CD4-positive, alpha-beta T cell (primary cell): ENCODE results near the gene GUCA1C. TPM values are rescaled to one million over a fixed set of nuclear protein-coding genes. Genes with fewer than 3 reads are reported as not detected.

Source experiments
- ATAC-seq: fragments of 200-7000 bp; cut with Tn5 transposase; one replicate; pipeline ENCODE4 v1.10.0; 2022; ENCODE audit warnings: mild to moderate bottlenecking; ENCODE audit not compliant: poor library complexity
- CTCF ChIA-PET: fragments of 350-600 bp; sonication (Branson Sonifier 250); formaldehyde crosslinking; loops from one replicate; lab custom pipeline; 2021; ENCODE audit warnings: antibody characterized with exemption, inconsistent platforms; lab: Charles Lee
- POLR2A ChIA-PET: fragments of 350-600 bp; sonication (Branson Sonifier 250); formaldehyde crosslinking; loops from one replicate; lab custom pipeline; 2021; ENCODE audit warnings: antibody characterized with exemption, inconsistent platforms; lab: Charles Lee
- DNase-seq, 14 experiments: peaks; one replicate each; pipeline ENCODE4 v3.0.0-alpha.2; 2013 to 2020; ENCODE audit warnings: mixed read lengths in 2 of 14
- H3K27ac ChIP-seq, 2 donors: one replicate each; pipeline versions ENCODE4 v1.5.1 to v1.7.0; 2013; ENCODE audit warnings: low read length in 2 of 2, low read depth in 1 of 2, mild to moderate bottlenecking in 1 of 2
- H3K27me3 ChIP-seq, 2 experiments: 1 replicate in 1 of 2; 2 replicates in 1 of 2; pipeline versions ENCODE4 v1.6.1 to v1.7.0; 2013; ENCODE audit warnings: low read length in 2 of 2, control low read depth in 1 of 2, mild to moderate bottlenecking in 1 of 2, moderate library complexity in 1 of 2; ENCODE audit not compliant: insufficient read depth in 2 of 2, control insufficient read depth in 1 of 2
- H3K36me3 ChIP-seq: one replicate; pipeline ENCODE4 v1.6.1; 2013; ENCODE audit warnings: low read length, control low read depth; ENCODE audit not compliant: insufficient read depth
- H3K4me1 ChIP-seq: one replicate; pipeline ENCODE4 v1.6.1; 2013; ENCODE audit warnings: low read length, control low read depth; ENCODE audit not compliant: insufficient read depth
- H3K4me3 ChIP-seq: one replicate; pipeline ENCODE4 v1.5.1; 2013; ENCODE audit warnings: mild to moderate bottlenecking, low read length, moderate library complexity
- H3K9me3 ChIP-seq, 2 experiments: 1 replicate in 1 of 2; 2 replicates in 1 of 2; pipeline versions ENCODE4 v1.6.1 to v1.7.0; 2013; ENCODE audit warnings: low read length in 2 of 2, mild to moderate bottlenecking in 2 of 2, control low read depth in 1 of 2, moderate library complexity in 1 of 2; ENCODE audit not compliant: control insufficient read depth in 1 of 2, insufficient read depth in 1 of 2
- H3K27ac Mint-ChIP-seq: one replicate; pipeline ENCODE4 v1.8.0; 2020; ENCODE audit warnings: mixed read lengths
- H3K27me3 Mint-ChIP-seq: one replicate; pipeline ENCODE4 v1.8.0; 2021; ENCODE audit warnings: mixed read lengths
- H3K36me3 Mint-ChIP-seq: one replicate; pipeline ENCODE4 v1.8.0; 2021; ENCODE audit warnings: low read depth, mixed read lengths
- H3K4me1 Mint-ChIP-seq: one replicate; pipeline ENCODE4 v1.8.0; 2021; ENCODE audit warnings: low read depth, mixed read lengths
- H3K4me3 Mint-ChIP-seq: one replicate; pipeline ENCODE4 v1.8.0; 2020; ENCODE audit warnings: mild to moderate bottlenecking, mixed read lengths
- H3K9me3 Mint-ChIP-seq: one replicate; pipeline ENCODE4 v1.8.0; 2020; ENCODE audit warnings: mixed read lengths
- intact Hi-C, 2 experiments: fragments of 100-400 bp; cut with DNase I in 1 of 2; cut with micrococcal nuclease in 1 of 2; formaldehyde crosslinking; loops; one replicate each; pipeline versions ENCODE4 v1.15.1 to v1.9.0; 2023 to 2025; cut with DNase I, micrococcal nuclease
- total RNA-seq, 174 experiments: library from RNA in 2 of 174; stranded (reverse) in 2 of 174; gene quantifications; one replicate each; pipeline ENCODE4 v1.2.3 and lab custom pipeline; 2021 to 2026
- TF ChIP-seq, protein P1 (sequence below): fragments of 200-600 bp; IDR thresholded peaks from one replicate; pipeline ENCODE4 v1.8.0; 2022; ENCODE audit warnings: antibody characterized with exemption, mild to moderate bottlenecking

GUCA1C gene
- total RNA-seq, 2 experiments from 2014 or later: not detected

DNA sequence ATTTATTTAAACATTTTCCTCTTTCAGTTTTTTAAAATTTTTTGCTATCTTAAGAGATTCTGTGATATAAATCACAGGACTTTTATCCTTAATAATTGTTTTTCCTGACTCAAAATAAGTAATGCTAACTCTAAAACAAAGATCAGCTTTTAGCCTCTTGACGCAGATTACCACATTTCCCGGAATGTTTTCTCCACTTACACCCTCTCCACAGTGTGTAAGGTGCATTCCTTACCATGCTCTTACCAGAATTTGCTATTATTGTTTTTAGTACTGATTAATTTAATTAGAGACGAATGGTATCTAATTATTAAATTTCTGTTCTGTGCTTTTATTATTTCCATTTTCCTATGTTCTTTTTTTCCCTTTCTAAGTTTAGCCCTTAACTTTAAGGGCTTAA, 34.8 kb downstream of the GUCA1C start:
- no peaks in the 10 kb centered on the region for H3K9me3 ChIP-seq
- no peak overlapping the region for H3K4me3 ChIP-seq
- H3K27me3 Mint-ChIP-seq: no peaks in the 10 kb centered on the region
- intact Hi-C loops: loop anchor here in 1 of 2 experiments (5.0 kb wide), 3 partner anchors 102 to 367 kb away; no protein-coding TSS in a partner anchor
- DNase-seq (no peak), ATAC-seq (no peak)
- CTCF ChIA-PET: interaction anchor here (3.1 kb wide), 1 partner anchor 257 kb away, joined by 9 read pairs; no protein-coding TSS in a partner anchor
- peaks cover 13% of the 10 kb centered on the region for H3K4me1 Mint-ChIP-seq
- no peak overlapping the region for H3K27ac Mint-ChIP-seq
- no peaks in the 10 kb centered on the region for H3K27me3 ChIP-seq
- no peaks in the 10 kb centered on the region for H3K36me3 Mint-ChIP-seq
- TF ChIP-seq, protein P1, sequence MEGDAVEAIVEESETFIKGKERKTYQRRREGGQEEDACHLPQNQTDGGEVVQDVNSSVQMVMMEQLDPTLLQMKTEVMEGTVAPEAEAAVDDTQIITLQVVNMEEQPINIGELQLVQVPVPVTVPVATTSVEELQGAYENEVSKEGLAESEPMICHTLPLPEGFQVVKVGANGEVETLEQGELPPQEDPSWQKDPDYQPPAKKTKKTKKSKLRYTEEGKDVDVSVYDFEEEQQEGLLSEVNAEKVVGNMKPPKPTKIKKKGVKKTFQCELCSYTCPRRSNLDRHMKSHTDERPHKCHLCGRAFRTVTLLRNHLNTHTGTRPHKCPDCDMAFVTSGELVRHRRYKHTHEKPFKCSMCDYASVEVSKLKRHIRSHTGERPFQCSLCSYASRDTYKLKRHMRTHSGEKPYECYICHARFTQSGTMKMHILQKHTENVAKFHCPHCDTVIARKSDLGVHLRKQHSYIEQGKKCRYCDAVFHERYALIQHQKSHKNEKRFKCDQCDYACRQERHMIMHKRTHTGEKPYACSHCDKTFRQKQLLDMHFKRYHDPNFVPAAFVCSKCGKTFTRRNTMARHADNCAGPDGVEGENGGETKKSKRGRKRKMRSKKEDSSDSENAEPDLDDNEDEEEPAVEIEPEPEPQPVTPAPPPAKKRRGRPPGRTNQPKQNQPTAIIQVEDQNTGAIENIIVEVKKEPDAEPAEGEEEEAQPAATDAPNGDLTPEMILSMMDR: no peak
- H3K4me1 ChIP-seq: peaks cover 6% of the 10 kb centered on the region
- POLR2A ChIA-PET: no interaction called here
- no peak overlapping the region for H3K27ac ChIP-seq
- no peaks in the 10 kb centered on the region for H3K36me3 ChIP-seq
- no peak overlapping the region for H3K4me3 Mint-ChIP-seq
- no peaks in the 10 kb centered on the region for H3K9me3 Mint-ChIP-seq

DNA sequence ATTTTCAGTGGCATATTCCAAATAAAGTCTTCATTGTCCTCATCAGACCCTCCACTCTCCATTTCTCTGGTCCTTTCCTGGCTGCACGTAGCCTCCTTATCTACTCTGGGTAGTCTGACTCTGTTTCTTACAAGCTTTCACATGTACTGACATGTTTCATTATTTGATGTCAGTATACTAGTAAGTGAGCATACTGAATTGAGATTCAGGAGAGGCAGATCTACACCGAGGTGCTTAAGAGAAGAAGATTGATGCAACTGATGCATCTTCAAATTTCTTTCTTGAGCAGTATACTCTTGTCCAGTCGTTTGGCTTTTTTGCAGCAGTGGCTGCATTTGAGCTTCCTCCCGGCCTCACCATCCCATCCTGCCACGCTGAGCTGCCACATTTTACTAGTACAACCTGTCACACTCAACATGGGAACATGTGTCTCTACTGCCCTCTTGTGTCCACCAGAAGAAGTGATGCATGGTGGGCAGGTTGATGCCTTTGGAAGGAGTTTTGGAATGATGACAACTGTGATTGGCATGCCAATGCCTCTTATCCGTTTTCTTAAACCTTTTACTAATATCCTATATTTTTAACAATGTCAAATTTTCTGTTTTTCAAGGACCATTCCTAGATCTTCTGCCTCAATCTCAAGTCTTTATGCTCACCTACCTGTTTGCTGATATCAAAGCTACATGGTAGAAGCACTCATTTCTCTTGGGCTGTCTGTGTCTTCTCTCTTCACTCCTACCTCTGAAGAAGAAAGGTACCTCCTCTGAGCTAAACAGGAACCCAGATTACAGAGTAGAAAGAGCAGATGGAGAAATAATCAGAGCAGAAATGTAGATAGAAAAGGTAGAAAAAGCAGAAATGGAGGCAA, 38.7 kb downstream of the GUCA1C start:
- Histone ChIP-seq H3K27me3 (no peaks in the 10 kb centered on the region), H3K4me3 (no peak overlapping the region), H3K9me3 (peaks cover 0 to 4% of the 10 kb centered on the region in 2 experiments), H3K36me3 (no peaks in the 10 kb centered on the region), H3K4me1 (peaks cover 6% of the 10 kb centered on the region), H3K27ac (no peak overlapping the region)
- H3K27me3 Mint-ChIP-seq: no peaks in the 10 kb centered on the region
- TF ChIP-seq, protein P1: peak; percentile 88
- DNase-seq (peak; percentile 40 to 86 (median 52)), ATAC-seq (peak; percentile 97)
- no peaks in the 10 kb centered on the region for H3K36me3 Mint-ChIP-seq
- H3K27ac Mint-ChIP-seq: no peak overlapping the region
- H3K4me1 Mint-ChIP-seq: peaks cover 17% of the 10 kb centered on the region
- ChIA-PET CTCF (interaction anchor here (0.6 to 2.6 kb wide), 27 partner anchors 8 to 428 kb away, joined by 3 to 31 read pairs (median 4); no protein-coding TSS in a partner anchor), POLR2A (interaction anchor here (0.6 to 1.5 kb wide), 6 partner anchors 38 to 252 kb away, joined by 3 to 15 read pairs (median 4); no protein-coding TSS in a partner anchor)
- no peaks in the 10 kb centered on the region for H3K9me3 Mint-ChIP-seq
- peak overlapping the region; percentile 52 for H3K4me3 Mint-ChIP-seq
- intact Hi-C loops: loop anchor here (1.0 to 5.0 kb wide), 6 partner anchors 97 to 426 kb away; no protein-coding TSS in a partner anchor

DNA sequence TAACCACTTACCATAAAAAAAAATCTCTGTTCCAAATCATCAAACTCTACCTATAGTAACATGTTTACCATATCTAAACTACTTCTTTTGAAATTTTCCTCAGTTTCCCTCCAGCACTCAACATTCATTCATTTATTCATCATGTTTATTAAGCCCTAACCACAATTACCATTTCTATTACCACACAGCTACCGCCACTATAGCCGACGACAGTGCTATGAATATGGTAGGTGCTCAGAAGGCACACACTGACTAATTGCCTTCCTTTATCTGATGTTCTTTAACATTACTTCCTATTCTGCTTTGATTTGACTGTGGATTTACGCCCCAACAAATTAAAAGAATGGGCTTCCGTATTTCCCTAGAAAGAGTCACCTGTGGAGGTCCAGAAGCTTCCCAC, 43.9 kb downstream of the GUCA1C start:
- H3K9me3 Mint-ChIP-seq: no peaks in the 10 kb centered on the region
- no peak for DNase-seq

More for the DNA sequence above, 43.9 kb downstream of the GUCA1C start:
- no peaks in the 10 kb centered on the region for H3K27me3 Mint-ChIP-seq
- no peak overlapping the region for H3K27ac Mint-ChIP-seq
- no peaks in the 10 kb centered on the region for H3K36me3 ChIP-seq
- POLR2A ChIA-PET: no interaction called here
- CTCF ChIA-PET: no interaction called here
- H3K27ac ChIP-seq: no peak overlapping the region
- TF ChIP-seq, protein P1: no peak
- ATAC-seq: no peak
- intact Hi-C loops: no loop called here
- peaks cover 13% of the 10 kb centered on the region for H3K4me1 Mint-ChIP-seq
- H3K9me3 ChIP-seq: peaks cover 0 to 5% of the 10 kb centered on the region in 2 experiments
- no peaks in the 10 kb centered on the region for H3K27me3 ChIP-seq
- no peaks in the 10 kb centered on the region for H3K36me3 Mint-ChIP-seq
- no peak overlapping the region for H3K4me3 ChIP-seq
- no peak overlapping the region for H3K4me3 Mint-ChIP-seq
- peaks cover 4% of the 10 kb centered on the region for H3K4me1 ChIP-seq
